Vagina (tissue), 2 donors: ENCODE measurements around the gene LY86. TPM values are rescaled to one million over a fixed set of nuclear protein-coding genes. Genes with fewer than 3 reads are reported as not detected.

Experiments used
- DNase-seq, 2 donors: peaks; one replicate each; pipeline ENCODE4 v3.0.0-alpha.2; 2017; ENCODE audit errors: extremely low spot score in 2 of 2
- H3K27ac ChIP-seq: fragments of 200-600 bp; sonication (generic); one replicate; pipeline ENCODE4 v1.5.1; 2019
- H3K27me3 ChIP-seq: fragments of 200-600 bp; sonication (generic); one replicate; pipeline ENCODE4 v1.5.1; 2019
- H3K36me3 ChIP-seq, 2 donors: fragments of 200-600 bp; sonication (generic); one replicate each; pipeline ENCODE4 v1.5.1; 2017 to 2019
- H3K4me1 ChIP-seq: fragments of 200-600 bp; sonication (generic); one replicate; pipeline ENCODE4 v1.5.1; 2019
- H3K4me3 ChIP-seq, 2 donors: fragments of 200-600 bp; sonication (generic); 1 replicate in 1 of 2; 2 replicates in 1 of 2; pipeline ENCODE4 v1.5.1; 2016 to 2019
- H3K9me3 ChIP-seq: fragments of 200-600 bp; sonication (generic); one replicate; pipeline ENCODE4 v1.5.1; 2019
- POLR2A ChIP-seq, 2 donors: fragments of 450-650 bp; IDR thresholded peaks; one replicate each; pipeline ENCODE4 v1.6.1; 2017; ENCODE audit warnings: antibody characterized with exemption in 2 of 2, mild to moderate bottlenecking in 2 of 2, moderate library complexity in 2 of 2
- POLR2AphosphoS5 ChIP-seq, 2 donors: sonication (generic); formaldehyde crosslinking; IDR thresholded peaks; one replicate each; pipeline ENCODE4 v1.9.0; 2017; ENCODE audit warnings: antibody characterized with exemption in 2 of 2, mild to moderate bottlenecking in 2 of 2, low read depth in 1 of 2; ENCODE audit not compliant: insufficient read depth in 1 of 2
- intact Hi-C: fragments of 100-400 bp; cut with DNase I; formaldehyde crosslinking; loops from one replicate; pipeline ENCODE4 v1.15.1; 2023
- total RNA-seq: library from RNA; depleted of rRNA; stranded (reverse); fragments of >200 nt; gene quantifications from one replicate; pipeline ENCODE4 v1.2.3, GENCODE V29; 2016
- TF ChIP-seq, protein P1 (sequence below), 3 experiments: fragments of 450-650 bp in 2 of 3; fragments of 200-600 bp in 1 of 3; sonication (generic) in 1 of 3; IDR thresholded peaks; one replicate each; pipeline ENCODE4 v1.5.1; 2017 to 2019; ENCODE audit warnings: antibody characterized with exemption in 3 of 3, mild to moderate bottlenecking in 2 of 3, moderate library complexity in 2 of 3

The LY86 gene
- total RNA-seq, 1 donor from 2014 or later: 4.9 TPM

DNA sequence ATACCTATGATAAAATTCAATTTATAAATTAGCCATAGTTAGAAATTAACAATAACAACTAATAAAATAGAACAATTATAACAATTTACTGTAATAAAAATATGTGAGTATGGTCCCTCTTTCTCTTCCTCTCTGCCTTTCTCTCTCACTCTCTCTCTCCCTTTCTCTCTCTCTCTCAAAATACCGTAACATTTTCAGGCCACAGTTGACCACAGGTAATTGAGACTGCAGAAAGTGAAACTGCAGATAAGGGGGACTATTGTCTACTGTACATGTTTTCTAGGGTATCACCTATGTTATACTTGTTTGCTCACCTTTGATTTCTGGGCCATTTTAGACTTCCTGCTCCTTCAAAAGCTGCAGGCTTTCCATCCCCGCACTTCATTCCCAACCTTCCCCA is 46.8 kb downstream of the LY86 start:
- H3K9me3 ChIP-seq: no peaks in the 10 kb centered on the region
- no peaks in the 10 kb centered on the region for H3K27me3 ChIP-seq
- DNase-seq: no peak
- TF ChIP-seq POLR2A (IDR thresholded peaks at IDR 0.05) (no peak), POLR2AphosphoS5 (IDR thresholded peaks at IDR 0.05; ENCODE audit: insufficient read depth in 1 of 2, low read depth in 1 of 2) (no peak)
- TF ChIP-seq, protein P1, sequence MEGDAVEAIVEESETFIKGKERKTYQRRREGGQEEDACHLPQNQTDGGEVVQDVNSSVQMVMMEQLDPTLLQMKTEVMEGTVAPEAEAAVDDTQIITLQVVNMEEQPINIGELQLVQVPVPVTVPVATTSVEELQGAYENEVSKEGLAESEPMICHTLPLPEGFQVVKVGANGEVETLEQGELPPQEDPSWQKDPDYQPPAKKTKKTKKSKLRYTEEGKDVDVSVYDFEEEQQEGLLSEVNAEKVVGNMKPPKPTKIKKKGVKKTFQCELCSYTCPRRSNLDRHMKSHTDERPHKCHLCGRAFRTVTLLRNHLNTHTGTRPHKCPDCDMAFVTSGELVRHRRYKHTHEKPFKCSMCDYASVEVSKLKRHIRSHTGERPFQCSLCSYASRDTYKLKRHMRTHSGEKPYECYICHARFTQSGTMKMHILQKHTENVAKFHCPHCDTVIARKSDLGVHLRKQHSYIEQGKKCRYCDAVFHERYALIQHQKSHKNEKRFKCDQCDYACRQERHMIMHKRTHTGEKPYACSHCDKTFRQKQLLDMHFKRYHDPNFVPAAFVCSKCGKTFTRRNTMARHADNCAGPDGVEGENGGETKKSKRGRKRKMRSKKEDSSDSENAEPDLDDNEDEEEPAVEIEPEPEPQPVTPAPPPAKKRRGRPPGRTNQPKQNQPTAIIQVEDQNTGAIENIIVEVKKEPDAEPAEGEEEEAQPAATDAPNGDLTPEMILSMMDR (IDR thresholded peaks at IDR 0.05): no peak
- no peak overlapping the region for H3K27ac ChIP-seq
- no peaks in the 10 kb centered on the region for H3K36me3 ChIP-seq
- no peaks in the 10 kb centered on the region for H3K4me1 ChIP-seq
- no peak overlapping the region for H3K4me3 ChIP-seq
- intact Hi-C loops: no loop called here

- TF ChIP-seq POLR2AphosphoS5 (IDR thresholded peaks at IDR 0.05; ENCODE audit: insufficient read depth in 1 of 2, low read depth in 1 of 2) (no peak), POLR2A (IDR thresholded peaks at IDR 0.05) (no peak)
- TF ChIP-seq, protein P1 (IDR thresholded peaks at IDR 0.05): no peak
- Histone ChIP-seq H3K4me1 (no peaks in the 10 kb centered on the region), H3K4me3 (no peak overlapping the region), H3K27ac (no peak overlapping the region), H3K36me3 (no peaks in the 10 kb centered on the region), H3K27me3 (no peaks in the 10 kb centered on the region), H3K9me3 (no peaks in the 10 kb centered on the region)
- no peak for DNase-seq
- intact Hi-C loops: no loop called here
Observed at GRCh38 chr6:6635869-6636268, 47.3 kb downstream of the LY86 start.

- intact Hi-C loops: no loop called here
- TF ChIP-seq, protein P1 (IDR thresholded peaks at IDR 0.05): no peak
- no peak for TF ChIP-seq POLR2A (IDR thresholded peaks at IDR 0.05)
- no peak for TF ChIP-seq POLR2AphosphoS5 (IDR thresholded peaks at IDR 0.05; ENCODE audit: insufficient read depth in 1 of 2, low read depth in 1 of 2)
- Histone ChIP-seq H3K27ac (no peak overlapping the region), H3K36me3 (no peaks in the 10 kb centered on the region), H3K4me3 (no peak overlapping the region), H3K4me1 (no peaks in the 10 kb centered on the region), H3K27me3 (no peaks in the 10 kb centered on the region), H3K9me3 (no peaks in the 10 kb centered on the region)
- no peak for DNase-seq
Observed at GRCh38 chr6:6639572-6639971, 51.1 kb downstream of the LY86 start.

- Histone ChIP-seq H3K27me3 (no peaks in the 10 kb centered on the region), H3K4me1 (no peaks in the 10 kb centered on the region), H3K4me3 (no peak overlapping the region), H3K9me3 (no peaks in the 10 kb centered on the region), H3K27ac (no peak overlapping the region), H3K36me3 (no peaks in the 10 kb centered on the region)
- TF ChIP-seq, protein P1 (IDR thresholded peaks at IDR 0.05): no peak
- no peak for TF ChIP-seq POLR2AphosphoS5 (IDR thresholded peaks at IDR 0.05; ENCODE audit: insufficient read depth in 1 of 2, low read depth in 1 of 2)
- TF ChIP-seq POLR2A (IDR thresholded peaks at IDR 0.05): no peak
- no peak for DNase-seq
- intact Hi-C loops: no loop called here
Observed at GRCh38 chr6:6640926-6641325, 52.4 kb downstream of the LY86 start.

- H3K27me3 ChIP-seq: no peaks in the 10 kb centered on the region
- TF ChIP-seq, protein P1 (IDR thresholded peaks at IDR 0.05): no peak
- TF ChIP-seq POLR2A (IDR thresholded peaks at IDR 0.05) (no peak), POLR2AphosphoS5 (IDR thresholded peaks at IDR 0.05; ENCODE audit: insufficient read depth in 1 of 2, low read depth in 1 of 2) (no peak)
- no peak for DNase-seq
- H3K36me3 ChIP-seq: no peaks in the 10 kb centered on the region
- H3K4me1 ChIP-seq: no peaks in the 10 kb centered on the region
- no peak overlapping the region for H3K27ac ChIP-seq
- H3K9me3 ChIP-seq: no peaks in the 10 kb centered on the region
- intact Hi-C loops: no loop called here
- H3K4me3 ChIP-seq: no peak overlapping the region
Observed at GRCh38 chr6:6643398-6643797, 54.9 kb downstream of the LY86 start.
